GM18868 (cell line): ENCODE measurements around the gene ACY1.
"Not testable (repeated sequence)": the region's sequence is repeated elsewhere in the genome, so short reads cannot be mapped to it uniquely, and the experiment has no call there.

Experiments used
- ATAC-seq: cut with Tn5 transposase; IDR thresholded peaks from one replicate; pipeline ENCODE4 v1.9.1; 2021; ENCODE audit warnings: mild to moderate bottlenecking, moderate library complexity; ENCODE audit not compliant: unreplicated experiment

The ACY1 gene

GRCh38 chr3:51980253-51980652 lies 3.1 kb upstream of the ACY1 start:
- ATAC-seq: no peak

GRCh38 chr3:51982352-51982837 lies 940 bp upstream of the ACY1 start:
- peak; percentile 52 for ATAC-seq

GRCh38 chr3:51983578-51984268 lies 388 bp downstream of the ACY1 start:
- no peak for ATAC-seq

GRCh38 chr3:51984269-51984647 lies 923 bp downstream of the ACY1 start:
- ATAC-seq: no peak

- no peak for ATAC-seq
Observed at GRCh38 chr3:51985063-51985462, 1.7 kb downstream of the ACY1 start.

- no peak for ATAC-seq
Observed at GRCh38 chr3:51986010-51986947, 2.9 kb downstream of the ACY1 start.

- no peak for ATAC-seq
Observed at GRCh38 chr3:51987568-51987967, 4.2 kb downstream of the ACY1 start.

- no peak for ATAC-seq
Observed at GRCh38 chr3:51988286-51989146, 5.2 kb downstream of the ACY1 start.

- not testable (repeated sequence) for ATAC-seq
Observed at GRCh38 chr3:51990501-51990971, 7.2 kb downstream of the ACY1 start.

GRCh38 chr3:51992017-51992682 lies 8.8 kb downstream of the ACY1 start:
- no peak for ATAC-seq

- ATAC-seq: not testable (repeated sequence)
Observed at GRCh38 chr3:51993657-51994056, 10.3 kb downstream of the ACY1 start.

GRCh38 chr3:51994530-51994929 lies 11.2 kb downstream of the ACY1 start:
- no peak for ATAC-seq

- ATAC-seq: peak; percentile 86
Observed at GRCh38 chr3:51995346-51996163, 12.2 kb downstream of the ACY1 start, which contains the start of gene RPL29. Gene RPL29 (minus strand): TSS chr3:51995895. CDS start chr3:51995461, 434 bp downstream.

GRCh38 chr3:51997172-51997571 lies 13.8 kb downstream of the ACY1 start:
- ATAC-seq: no peak

- no peak for ATAC-seq
Observed at GRCh38 chr3:51997935-51998596, 14.7 kb downstream of the ACY1 start.

- no peak for ATAC-seq
Observed at GRCh38 chr3:51998774-51999173, 15.4 kb downstream of the ACY1 start.

- no peak for ATAC-seq
Observed at GRCh38 chr3:51999846-52000245, 16.5 kb downstream of the ACY1 start.

GRCh38 chr3:52001443-52001974 lies 18.2 kb downstream of the ACY1 start:
- peak; percentile 77 for ATAC-seq

- no peak for ATAC-seq
Observed at GRCh38 chr3:52002748-52003147, 19.4 kb downstream of the ACY1 start.
